ENCODE data around the gene SKIC8. TPM values are rescaled to one million over a fixed set of nuclear protein-coding genes. Genes with fewer than 3 reads are reported as not detected.

Gene SKIC8
- total RNA-seq, 2 donors from 2014 or later, result 33.2 to 35.1 TPM

DNA sequence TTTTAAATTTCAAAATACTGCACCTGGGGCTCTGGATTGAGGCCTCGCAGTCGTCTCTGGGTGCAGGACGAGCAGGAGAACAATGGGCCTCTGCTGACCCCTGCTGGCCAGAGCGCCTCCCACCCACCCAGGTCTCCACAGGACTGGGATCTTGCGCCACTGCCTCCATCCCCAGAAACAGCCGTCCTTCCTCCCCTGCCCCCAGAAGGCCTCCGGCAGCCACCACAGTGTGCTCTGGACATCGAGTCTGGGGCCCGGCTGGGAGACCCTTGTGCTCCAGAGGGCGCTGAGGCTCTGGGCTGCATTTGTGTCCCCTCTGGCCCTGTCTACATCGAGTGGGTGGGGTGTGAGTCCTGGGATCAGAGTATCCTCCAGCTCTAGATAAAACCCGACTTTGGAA lies 58.4 kb downstream of the SKIC8 start:
- intact Hi-C loops (cut with DNase I, micrococcal nuclease), result loop anchor here (5.0 kb wide), 2 partner anchors 64 to 129 kb away; no protein-coding TSS in a partner anchor
- ATAC-seq (peak; percentile 76), DNase-seq (peak; percentile 73 to 92)

DNA sequence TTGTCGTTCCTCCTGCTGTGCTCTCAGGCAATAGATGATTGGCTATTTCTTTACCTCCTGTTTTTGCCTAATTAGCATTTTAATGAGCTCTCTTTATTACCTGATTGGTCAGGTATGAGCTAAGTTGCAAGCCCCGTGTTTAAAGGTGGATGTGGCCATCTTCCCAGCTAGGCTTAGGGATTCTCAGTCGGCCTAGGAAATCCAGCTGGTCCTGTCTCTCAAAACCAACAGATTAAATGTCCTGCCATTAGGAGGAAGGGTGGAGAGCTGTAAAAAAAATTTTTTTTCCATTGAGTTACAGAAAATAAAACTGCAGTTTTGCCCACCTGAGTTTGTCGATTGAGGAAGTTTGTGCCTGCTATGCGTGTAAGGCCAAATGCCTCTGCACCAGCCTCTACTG lies 59.6 kb downstream of the SKIC8 start:
- intact Hi-C loops (cut with DNase I, micrococcal nuclease), result loop anchor here (5.0 to 10.0 kb wide), 3 partner anchors 63 to 275 kb away; no protein-coding TSS in a partner anchor
- no peak for DNase-seq
- no peak for ATAC-seq

- no peak for DNase-seq
- no peak for ATAC-seq
- intact Hi-C loops (cut with DNase I, micrococcal nuclease), result loop anchor here in 1 of 2 donors (10.0 kb wide), 1 partner anchor 272 kb away; no protein-coding TSS in a partner anchor
Measured at GRCh38 chr15:78237146-78237545, 62.3 kb downstream of the SKIC8 start.

- ATAC-seq (no peak), DNase-seq (no peak)
- intact Hi-C loops (cut with DNase I, micrococcal nuclease), result loop anchor here in 1 of 2 donors (10.0 kb wide), 1 partner anchor 272 kb away; no protein-coding TSS in a partner anchor
Measured at GRCh38 chr15:78236491-78236890, 62.9 kb downstream of the SKIC8 start.

GRCh38 chr15:78234515-78235040 lies 64.8 kb downstream of the SKIC8 start, which contains the start of gene ACSBG1:
TSS of gene ACSBG1 (minus strand) at chr15:78234565. CDS start at chr15:78234501, 64 bp downstream.
- DNase-seq, result no peak
- intact Hi-C loops (cut with DNase I, micrococcal nuclease), result loop anchor here in 1 of 2 donors (10.0 kb wide), 1 partner anchor 270 kb away; no protein-coding TSS in a partner anchor
- no peak for ATAC-seq

DNA sequence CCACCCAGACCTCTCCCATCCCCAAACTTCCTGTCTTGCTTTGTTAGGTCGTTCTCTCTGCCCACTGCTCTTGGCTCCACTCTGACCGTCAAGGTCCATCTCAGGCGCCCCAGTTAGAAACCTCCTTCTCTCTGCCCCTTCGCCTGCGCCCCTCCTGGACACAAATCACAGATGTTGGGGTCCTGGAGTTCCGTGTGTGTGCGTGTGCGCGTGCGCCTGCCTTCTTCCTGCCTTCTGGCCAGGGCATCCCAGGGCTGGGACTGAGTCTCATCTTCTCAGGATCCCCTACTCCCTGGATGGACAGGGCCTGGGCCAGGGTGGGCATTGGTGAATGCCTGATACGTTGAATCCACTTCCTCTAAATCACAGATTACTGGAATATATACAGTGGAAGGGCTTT lies 65.9 kb downstream of the SKIC8 start:
- DNase-seq (no peak), ATAC-seq (no peak)
- intact Hi-C loops (cut with DNase I, micrococcal nuclease), result loop anchor here in 1 of 2 donors (10.0 kb wide), 1 partner anchor 269 kb away; no protein-coding TSS in a partner anchor

Other genes starting within 250 kb of the SKIC8 start
- 10 to 100 TPM; 41.3 to 63.5 TPM for gene TBC1D2B, start 221.9 kb downstream of the SKIC8 start, total RNA-seq
- gene SH2D7, start 207.0 kb downstream of the SKIC8 start, total RNA-seq, result 1 to 10 TPM in 1 of 2 donors, under 1 TPM in 1; 0.89 to 2.4 TPM
- gene CIB2, start 168.2 kb downstream of the SKIC8 start, total RNA-seq, result 10 to 100 TPM; 12.0 to 19.7 TPM
- 100 to 1,000 TPM; 176 to 247 TPM for gene IDH3A, start 150.2 kb downstream of the SKIC8 start, total RNA-seq
- under 1 TPM; 0.45 to 0.58 TPM for gene ACSBG1, start 65.0 kb downstream of the SKIC8 start, total RNA-seq
- 10 to 100 TPM; 36.7 to 39.6 TPM for gene DNAJA4, start 35.0 kb downstream of the SKIC8 start, total RNA-seq
- gene CRABP1, start 40.7 kb upstream of the SKIC8 start, total RNA-seq, result 1 to 10 TPM in 1 of 2 donors, under 1 TPM in 1; 0.61 to 1.5 TPM
- gene IREB2, start 138.6 kb upstream of the SKIC8 start, total RNA-seq, result 10 to 100 TPM; 54.2 to 65.2 TPM
- 1 to 10 TPM; 6.3 to 7.5 TPM for gene HYKK, start 208.0 kb upstream of the SKIC8 start, total RNA-seq
- gene PSMA4, start 240.8 kb upstream of the SKIC8 start, total RNA-seq, result 100 to 1,000 TPM; 127 to 157 TPM

All from left colon (tissue), 2 donors.